ENCODE data around the gene TACC2.
"Not testable (repeated sequence)": the region's sequence is repeated elsewhere in the genome, so short reads cannot be mapped to it uniquely, and the experiment has no call there.

Gene TACC2

GRCh38 chr10:122194251-122194650 lies 205.3 kb downstream of the TACC2 start:
- no peak for TF ChIP-seq CTCF (IDR thresholded peaks at IDR 0.05; ENCODE audit: low read depth, low read length)
- DNase-seq (ENCODE audit: extremely low read depth, low read depth), result no peak

GRCh38 chr10:122196218-122196617 lies 207.3 kb downstream of the TACC2 start:
- no peak for TF ChIP-seq CTCF (IDR thresholded peaks at IDR 0.05; ENCODE audit: low read depth, low read length)
- DNase-seq (ENCODE audit: extremely low read depth, low read depth), result no peak

GRCh38 chr10:122197611-122198222 lies 208.8 kb downstream of the TACC2 start:
- DNase-seq (ENCODE audit: extremely low read depth, low read depth), result no peak
- no peak for TF ChIP-seq CTCF (IDR thresholded peaks at IDR 0.05; ENCODE audit: low read depth, low read length)

- no peak for TF ChIP-seq CTCF (IDR thresholded peaks at IDR 0.05; ENCODE audit: low read depth, low read length)
- no peak for DNase-seq (ENCODE audit: extremely low read depth, low read depth)
Measured at GRCh38 chr10:122198631-122199030, 209.7 kb downstream of the TACC2 start.

GRCh38 chr10:122199070-122199469 lies 210.1 kb downstream of the TACC2 start:
- no peak for TF ChIP-seq CTCF (IDR thresholded peaks at IDR 0.05; ENCODE audit: low read depth, low read length)
- no peak for DNase-seq (ENCODE audit: extremely low read depth, low read depth)

GRCh38 chr10:122199689-122200088 lies 210.7 kb downstream of the TACC2 start:
- TF ChIP-seq CTCF (IDR thresholded peaks at IDR 0.05; ENCODE audit: low read depth, low read length), result no peak
- DNase-seq (ENCODE audit: extremely low read depth, low read depth), result no peak

GRCh38 chr10:122201401-122201800 lies 212.4 kb downstream of the TACC2 start:
- no peak for TF ChIP-seq CTCF (IDR thresholded peaks at IDR 0.05; ENCODE audit: low read depth, low read length)
- no peak for DNase-seq (ENCODE audit: extremely low read depth, low read depth)

GRCh38 chr10:122203180-122203579 lies 214.2 kb downstream of the TACC2 start:
- not testable (repeated sequence) for DNase-seq (ENCODE audit: extremely low read depth, low read depth)

Data from AG09319 (cell line).